ENCODE measurements around the gene TFCP2L1.

GRCh38 chr2:121282800-121283385, 2.1 kb downstream of the TFCP2L1 start:
- TF ChIP-seq CTCF (IDR thresholded peaks at IDR 0.05; ENCODE audit: low read length) (no peak), EZH2 (IDR thresholded peaks at IDR 0.05; ENCODE audit: borderline replicate concordance, low read length) (no peak)

Measured in OCI-LY1 (cell line).